Epithelial cell of esophagus (primary cell): ENCODE results near the gene CSNK2A2.

Source experiments
- DNase-seq: peaks from one replicate; pipeline ENCODE4 v3.0.0; 2010; ENCODE audit warnings: low read depth
- H3K4me3 ChIP-seq: 2 replicates; pipeline ENCODE4 v1.5.1; 2011; ENCODE audit warnings: mild to moderate bottlenecking, low read length, control low read depth
- TF ChIP-seq, protein P1 (sequence below): IDR thresholded peaks from 2 replicates; pipeline ENCODE4 v1.5.1; 2011; ENCODE audit warnings: low read depth, mild to moderate bottlenecking, low read length, control low read depth, inconsistent platforms; ENCODE audit not compliant: insufficient read depth; ENCODE audit errors: missing control alignments

The CSNK2A2 gene

DNA sequence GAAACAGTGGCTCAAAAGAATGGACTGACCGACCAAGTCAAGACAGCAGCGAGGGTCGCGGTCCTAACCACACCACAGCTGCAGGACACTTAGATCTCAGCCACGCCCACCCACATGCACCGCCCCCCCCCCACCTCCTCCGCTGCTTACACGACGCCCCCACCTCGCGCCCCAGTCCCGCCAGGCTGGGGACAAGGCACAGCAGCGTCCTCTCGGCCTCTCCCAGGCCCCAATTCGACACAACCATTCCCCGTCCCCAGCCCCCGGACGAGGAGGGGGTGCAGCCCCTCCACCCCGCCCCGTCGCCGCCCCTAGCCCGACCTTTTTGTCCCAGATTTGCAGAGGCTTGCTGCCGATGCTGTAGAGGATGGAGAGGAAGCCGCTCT lies 69.2 kb downstream of the CSNK2A2 start:
- H3K4me3 ChIP-seq = peak overlapping the region; percentile 91
- DNase-seq = no peak
- TF ChIP-seq, protein P1, sequence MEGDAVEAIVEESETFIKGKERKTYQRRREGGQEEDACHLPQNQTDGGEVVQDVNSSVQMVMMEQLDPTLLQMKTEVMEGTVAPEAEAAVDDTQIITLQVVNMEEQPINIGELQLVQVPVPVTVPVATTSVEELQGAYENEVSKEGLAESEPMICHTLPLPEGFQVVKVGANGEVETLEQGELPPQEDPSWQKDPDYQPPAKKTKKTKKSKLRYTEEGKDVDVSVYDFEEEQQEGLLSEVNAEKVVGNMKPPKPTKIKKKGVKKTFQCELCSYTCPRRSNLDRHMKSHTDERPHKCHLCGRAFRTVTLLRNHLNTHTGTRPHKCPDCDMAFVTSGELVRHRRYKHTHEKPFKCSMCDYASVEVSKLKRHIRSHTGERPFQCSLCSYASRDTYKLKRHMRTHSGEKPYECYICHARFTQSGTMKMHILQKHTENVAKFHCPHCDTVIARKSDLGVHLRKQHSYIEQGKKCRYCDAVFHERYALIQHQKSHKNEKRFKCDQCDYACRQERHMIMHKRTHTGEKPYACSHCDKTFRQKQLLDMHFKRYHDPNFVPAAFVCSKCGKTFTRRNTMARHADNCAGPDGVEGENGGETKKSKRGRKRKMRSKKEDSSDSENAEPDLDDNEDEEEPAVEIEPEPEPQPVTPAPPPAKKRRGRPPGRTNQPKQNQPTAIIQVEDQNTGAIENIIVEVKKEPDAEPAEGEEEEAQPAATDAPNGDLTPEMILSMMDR = no peak

DNA sequence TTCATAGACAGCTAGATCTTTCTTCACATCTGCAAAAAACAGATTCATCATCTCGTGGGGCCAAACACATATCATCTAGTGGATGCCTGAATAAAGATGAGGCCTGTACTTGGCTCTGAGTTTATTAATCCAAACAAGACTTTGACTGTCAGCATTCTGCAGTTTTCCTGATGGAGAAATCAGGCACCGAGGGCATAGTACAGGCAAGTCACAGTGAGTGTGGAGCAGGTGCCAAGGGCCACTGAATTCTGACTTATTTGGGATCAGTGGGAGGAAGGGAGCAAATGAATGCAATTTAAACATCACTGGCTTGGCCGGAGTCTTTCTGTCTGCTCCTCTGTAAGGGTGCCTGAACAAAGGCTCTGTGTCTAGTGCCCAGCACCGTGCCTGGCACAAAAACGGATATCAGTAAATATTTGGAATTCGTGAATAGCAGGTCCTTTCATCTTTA lies 69.7 kb downstream of the CSNK2A2 start:
- no peak for DNase-seq
- H3K4me3 ChIP-seq = peak overlapping the region; percentile 91
- TF ChIP-seq, protein P1 = no peak

DNA sequence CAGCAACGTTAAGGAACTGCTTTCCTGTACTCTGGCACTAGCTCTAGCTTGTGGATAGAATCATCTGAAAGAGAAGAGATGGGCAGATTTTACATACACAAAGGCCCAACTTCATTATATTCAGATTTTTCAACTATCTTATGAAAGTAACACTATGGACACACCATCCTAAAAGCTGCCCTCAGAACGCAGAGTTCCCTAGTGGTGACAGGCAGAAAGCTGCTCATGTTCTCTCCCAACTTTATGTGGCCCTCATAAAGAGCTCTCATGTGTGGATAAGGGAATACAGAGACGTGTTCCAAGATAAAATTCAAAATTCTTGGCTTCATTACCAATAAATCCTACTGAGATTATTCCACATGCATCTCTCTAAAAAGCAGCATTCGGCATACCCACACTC lies 70.3 kb downstream of the CSNK2A2 start:
- TF ChIP-seq, protein P1 = peak; percentile 28
- H3K4me3 ChIP-seq = peak overlapping the region; percentile 91
- DNase-seq = no peak

DNA sequence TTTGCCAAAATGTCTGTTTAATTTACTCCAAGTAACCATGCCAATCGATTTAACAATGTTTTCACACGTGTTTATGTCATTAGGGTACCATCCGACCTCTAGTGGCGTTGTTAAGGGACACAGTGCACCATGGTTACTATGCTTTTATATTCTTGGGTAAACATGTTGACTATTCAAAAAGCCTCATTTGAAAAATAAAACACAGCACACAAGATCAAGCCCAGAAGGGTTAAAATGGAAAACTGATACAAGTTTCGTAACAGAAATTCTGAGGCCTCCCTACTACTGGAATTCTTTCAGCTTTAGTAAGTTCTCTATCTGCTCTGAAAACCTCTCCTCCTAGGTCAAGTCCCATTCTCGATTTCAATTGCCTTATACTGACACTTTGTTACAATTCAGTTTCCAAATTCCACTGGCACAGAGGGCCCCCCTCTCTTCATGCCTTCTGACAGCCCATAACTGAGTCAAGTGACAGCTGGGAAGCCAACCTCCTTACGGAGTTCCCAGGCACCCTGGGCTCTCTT lies 70.8 kb downstream of the CSNK2A2 start:
- peak overlapping the region; percentile 11 for H3K4me3 ChIP-seq
- TF ChIP-seq, protein P1 = peak; percentile 40
- peak; percentile 35 for DNase-seq

DNA sequence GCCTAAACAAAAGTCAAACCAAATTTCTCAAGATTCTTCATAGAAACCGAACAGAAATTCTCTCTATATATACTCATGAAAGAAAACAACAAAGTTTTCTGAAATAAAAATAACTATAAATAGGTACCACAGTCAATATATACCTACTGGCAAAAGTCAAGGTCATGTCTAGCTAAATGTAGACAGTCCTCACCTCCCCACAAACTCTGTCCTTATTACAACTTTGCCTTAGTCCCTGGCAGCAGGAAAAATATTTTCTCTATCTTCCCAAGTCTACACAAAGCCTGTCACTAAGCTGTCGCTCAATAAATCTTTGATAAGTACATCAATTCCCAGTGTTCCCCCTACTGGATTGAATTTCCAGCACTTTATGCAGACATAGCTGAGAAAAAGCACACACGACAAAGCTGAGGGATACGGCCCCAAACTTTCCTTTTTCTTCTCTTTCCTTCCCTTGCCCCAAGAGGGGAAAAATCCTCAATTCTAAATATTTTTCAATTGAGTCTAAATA lies 71.4 kb downstream of the CSNK2A2 start:
- H3K4me3 ChIP-seq = no peak overlapping the region
- no peak for DNase-seq
- TF ChIP-seq, protein P1 = no peak

DNA sequence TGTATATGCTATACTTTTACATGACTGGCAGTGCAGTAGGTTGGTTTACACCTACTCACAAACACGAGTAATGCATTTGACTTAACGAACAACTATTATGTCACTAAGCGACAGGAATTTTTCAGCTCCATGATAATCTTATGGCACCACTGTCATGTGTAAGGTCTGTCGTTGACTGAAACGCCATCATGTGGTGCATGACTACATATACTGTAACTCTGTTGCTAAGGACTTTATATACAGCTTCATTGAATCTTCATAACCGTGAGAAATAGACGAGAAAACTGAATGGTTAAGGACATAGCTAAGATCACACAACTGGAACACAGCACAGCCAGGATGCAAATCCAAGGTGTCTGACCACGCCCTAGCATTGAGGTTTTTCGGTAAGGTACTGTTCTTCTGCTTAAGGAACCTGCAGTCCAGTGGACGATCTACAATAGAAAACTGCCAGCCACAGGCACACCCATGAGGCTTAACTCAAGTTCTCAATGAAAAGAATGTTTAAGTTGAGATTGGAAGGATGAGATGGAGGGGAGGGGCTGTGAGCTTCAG lies 72.0 kb downstream of the CSNK2A2 start:
- no peak for DNase-seq
- H3K4me3 ChIP-seq = no peak overlapping the region
- TF ChIP-seq, protein P1 = no peak

DNA sequence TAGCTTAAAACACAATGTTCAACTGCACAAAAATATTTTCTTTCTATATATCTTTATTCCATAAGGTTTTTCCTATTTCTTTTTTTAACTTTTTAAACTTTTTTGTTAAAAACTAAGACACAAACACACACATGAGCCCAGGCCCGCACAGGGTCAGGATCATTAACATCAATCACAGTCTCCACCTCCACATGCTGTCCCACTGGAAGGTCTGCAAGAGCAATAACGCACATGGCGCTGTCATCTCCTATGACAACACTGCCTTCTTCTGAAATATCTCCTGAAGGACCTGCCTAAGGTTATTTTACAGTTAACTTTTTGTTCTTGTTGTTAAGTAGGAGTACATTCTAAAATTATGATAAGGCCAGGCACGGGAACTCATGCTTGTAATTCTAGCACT lies 72.9 kb downstream of the CSNK2A2 start:
- H3K4me3 ChIP-seq = no peak overlapping the region
- DNase-seq = no peak
- TF ChIP-seq, protein P1 = no peak
